ENCODE results near the gene ADAM10.

ADAM10 gene

DNA sequence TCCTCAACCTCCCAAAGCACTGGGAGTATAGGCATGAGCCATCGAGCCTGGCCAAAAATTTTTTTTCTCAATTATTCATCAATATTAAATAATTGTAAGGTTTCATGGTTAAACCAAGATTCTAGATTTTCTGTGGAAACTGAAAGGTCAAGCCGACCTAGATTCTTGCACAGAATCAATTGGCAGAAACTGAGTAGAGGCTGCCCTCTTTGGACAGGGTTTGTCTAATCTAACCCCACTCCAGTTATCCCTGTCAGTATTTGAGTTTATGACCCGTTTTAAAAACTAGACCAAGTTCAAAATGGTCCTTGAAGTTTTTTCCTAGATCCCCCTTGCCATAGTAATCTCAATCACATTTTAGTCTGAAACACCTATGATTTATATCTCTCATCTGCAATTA is 8.6 kb upstream of the ADAM10 start:
- no peak for DNase-seq (ENCODE audit: low read depth in 2 of 2)

DNA sequence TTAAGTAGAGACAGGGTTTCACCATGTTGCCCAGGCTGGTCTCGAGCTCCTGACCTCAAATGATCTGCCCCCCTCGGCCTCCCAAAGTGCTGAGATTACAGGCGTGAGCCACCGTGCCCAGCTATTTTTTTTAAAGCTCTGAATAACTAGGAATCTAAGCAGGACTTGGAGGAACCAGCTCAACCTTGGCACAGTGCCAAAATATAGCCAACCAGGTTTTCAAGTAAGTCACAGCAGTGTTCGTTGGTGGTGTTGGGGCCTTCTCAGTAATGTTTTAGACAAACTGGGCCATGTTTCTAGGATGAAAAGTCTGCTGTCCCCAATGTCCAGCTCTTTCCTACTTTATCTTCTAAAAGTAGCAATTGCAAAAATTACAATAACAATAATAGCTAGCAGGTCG is 6.4 kb upstream of the ADAM10 start:
- no peak for DNase-seq (ENCODE audit: low read depth in 2 of 2)

DNA sequence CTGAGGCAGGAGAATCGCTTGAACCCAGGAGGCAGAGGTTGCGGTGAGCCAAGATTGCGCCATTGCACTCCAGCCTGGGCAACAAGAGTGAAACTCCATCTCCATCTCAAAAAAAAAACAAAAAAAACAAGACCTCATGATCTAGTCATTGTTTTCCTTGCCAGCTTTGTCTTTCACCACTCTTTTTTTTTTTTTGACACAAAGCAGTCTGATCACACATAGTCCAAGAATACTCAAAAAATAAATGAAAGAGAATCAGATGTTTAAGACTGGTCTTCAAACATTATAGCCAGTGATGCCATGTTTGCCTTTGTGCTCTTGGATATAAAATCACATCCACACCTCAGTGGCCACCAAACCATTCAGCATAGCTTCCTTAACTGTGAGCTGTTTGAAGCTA is 5.8 kb upstream of the ADAM10 start:
- no peak for DNase-seq (ENCODE audit: low read depth in 2 of 2)

DNA sequence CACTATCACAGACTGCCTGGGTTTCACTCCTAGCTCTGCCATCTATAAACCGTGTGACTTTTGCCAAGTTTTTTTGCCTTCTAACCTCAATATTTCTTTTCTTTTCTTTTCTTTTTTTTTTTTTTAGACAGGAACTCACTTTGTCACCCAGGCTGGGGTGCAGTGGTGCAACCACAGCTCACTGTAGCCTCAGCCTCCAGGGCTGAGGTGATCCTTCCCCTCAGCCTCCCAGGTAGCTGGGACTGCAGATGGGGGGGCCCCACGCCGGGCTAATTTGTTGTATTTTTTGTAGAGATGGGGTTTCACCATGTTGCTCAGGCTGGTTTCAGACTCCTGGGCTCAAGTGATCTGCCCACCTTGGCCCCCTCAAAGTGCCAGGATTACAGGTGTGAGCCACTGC is 3.2 kb upstream of the ADAM10 start:
- no peak for DNase-seq (ENCODE audit: low read depth in 2 of 2)

DNA sequence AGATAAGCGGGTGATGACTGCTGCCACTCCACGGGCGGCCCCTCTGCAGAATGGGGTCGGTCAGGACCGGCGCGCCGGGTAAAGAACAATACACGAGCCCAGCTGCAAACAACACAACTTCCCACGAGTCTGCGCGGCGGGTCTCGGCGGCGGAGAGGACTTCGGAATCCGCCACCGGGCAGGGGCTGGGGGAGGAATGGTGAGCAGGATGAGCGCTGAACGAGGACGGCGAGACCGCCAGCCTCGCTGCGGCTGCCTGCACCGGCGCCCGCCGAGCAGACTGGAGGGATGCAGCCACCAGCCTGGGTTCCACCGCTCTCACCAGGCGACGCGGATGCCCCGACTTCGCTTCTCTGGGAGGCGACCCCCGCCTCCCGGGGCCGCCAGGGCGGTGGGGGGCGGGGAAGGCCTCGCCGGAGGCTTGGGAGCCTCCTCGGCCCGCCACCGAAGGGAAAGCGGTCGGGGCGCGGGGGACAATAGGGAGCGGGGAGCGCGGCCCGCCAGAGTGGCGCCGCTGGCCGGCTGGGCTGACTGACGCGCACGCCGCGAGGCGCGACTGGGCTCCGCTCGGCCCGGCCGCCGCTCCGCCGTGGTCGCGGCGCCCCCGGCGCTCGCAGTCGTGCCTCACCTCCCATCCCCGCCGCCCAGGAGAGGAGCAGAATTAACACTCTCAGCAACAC is 515 bp downstream of the ADAM10 start:
- no peak for DNase-seq (ENCODE audit: low read depth in 2 of 2)

DNA sequence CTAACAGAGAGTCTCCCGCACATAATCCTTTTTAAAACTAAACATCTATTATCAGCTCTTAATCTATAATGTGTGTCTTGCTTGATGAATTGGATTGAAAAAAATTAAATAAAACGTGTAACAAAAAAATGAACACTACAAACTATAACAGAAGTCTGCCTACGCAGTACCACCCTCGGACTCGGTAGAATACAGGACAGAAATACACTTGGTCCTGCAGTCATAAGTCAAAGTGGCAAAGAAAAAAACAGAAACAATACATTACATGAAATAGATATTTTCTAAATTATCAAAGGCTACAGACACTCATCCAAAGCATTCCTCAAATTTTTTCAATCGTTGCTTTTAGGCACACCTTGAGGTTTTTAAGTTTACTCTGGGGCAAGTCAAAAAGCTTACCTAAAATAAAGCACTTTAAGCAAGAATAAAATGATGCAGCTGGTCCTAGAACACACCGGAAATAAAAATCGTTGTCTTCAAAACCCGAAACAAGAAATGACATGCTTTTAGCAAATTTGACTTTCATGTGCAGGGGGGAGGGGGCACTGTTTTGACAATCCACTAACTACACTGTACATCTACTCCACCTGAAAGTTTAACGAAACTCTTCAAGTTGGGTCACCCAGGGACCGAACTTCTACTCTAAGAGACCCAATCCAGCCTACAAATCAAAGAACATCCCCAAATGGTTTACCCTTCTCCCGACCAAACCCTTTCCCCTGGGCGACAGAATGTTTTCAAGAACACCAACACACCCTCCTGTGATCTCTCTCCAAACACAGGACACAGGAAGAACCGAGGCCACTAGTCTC is 1.3 kb downstream of the ADAM10 start:
- DNase-seq (ENCODE audit: low read depth in 2 of 2), result no peak

DNA sequence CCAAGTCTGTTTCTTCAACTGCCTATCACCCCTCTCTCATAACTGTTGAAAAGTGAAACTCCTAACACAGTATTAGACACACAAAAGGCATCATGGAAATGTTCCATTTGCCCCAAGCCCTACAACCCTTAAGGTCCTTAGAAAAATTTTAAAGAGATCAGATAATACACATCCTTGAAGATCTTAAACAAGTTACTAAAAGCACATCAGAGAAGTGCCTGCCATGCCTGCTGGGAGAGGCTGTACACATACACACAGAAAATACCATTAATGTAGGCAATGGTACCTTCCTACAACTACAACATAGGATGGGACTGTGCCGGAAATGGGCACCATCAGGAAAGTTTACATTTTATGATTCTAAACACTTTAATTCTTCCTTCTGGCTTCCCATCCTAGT is 3.3 kb downstream of the ADAM10 start:
- DNase-seq (ENCODE audit: low read depth in 2 of 2), result no peak

DNA sequence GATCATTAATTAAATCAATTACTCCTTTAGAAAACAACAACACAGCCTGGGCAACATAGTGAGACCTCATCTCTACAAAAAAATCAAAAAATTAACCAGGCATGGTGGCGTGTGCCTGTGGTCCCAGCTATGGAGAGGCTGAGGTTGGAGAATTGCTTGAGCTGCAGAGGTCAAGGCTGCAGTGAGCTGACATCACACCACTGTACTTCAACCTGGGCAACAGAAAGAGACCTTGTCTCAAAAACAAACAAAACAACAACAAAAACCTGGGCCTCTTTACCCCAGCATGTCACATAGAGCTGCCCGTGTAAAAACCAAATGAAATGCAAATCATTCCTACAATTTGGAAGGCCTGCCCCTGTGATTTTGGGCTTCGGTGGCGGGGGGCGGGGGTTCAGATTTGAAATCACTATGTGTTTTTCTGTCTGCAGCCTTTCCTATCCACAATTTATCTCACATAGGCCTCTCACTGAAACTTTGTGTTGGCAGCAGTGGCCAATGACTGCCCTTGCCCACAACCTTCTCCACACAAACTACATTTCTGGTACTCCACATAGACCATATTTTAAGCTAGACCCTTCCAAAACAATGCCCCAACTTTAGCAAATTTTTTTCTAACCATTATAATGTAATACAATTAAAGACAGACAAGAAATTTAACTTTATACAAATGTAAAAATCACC is 6.5 kb downstream of the ADAM10 start:
- no peak for DNase-seq (ENCODE audit: low read depth in 2 of 2)

DNA sequence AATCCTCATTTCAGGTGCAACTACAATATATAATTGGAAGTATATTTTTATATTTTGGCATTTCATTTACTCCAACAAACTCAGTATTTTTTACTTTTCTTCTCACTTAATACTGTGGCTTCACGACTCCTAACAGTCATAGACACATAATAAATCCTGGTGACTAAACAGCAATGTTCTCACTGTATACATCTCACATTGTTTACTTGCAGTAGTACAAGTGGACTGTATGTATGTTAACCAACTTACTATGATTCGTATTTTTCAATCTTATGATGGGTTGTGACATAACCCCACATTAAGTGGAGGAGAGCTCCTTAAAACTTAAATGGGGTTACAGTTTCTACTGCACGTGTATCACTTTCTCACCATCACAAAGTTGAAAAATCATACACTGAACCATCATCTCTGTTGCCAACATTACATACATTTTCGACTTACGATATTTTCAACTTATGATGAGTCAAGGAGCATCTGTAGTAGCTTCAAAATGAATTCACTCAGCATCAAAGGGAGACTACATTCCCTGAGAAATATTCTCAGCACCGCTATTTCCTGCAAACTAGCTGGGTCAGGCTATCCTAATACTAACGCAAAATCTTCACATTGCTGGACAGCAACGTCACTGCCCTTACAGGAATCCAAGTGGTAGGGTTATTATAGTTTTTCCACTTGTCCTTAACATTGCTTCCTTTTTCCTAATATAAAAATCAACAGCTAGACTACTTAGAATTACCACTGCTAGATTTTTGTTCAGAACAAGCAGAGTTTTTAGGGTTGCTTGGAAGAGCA is 7.3 kb downstream of the ADAM10 start:
- DNase-seq (ENCODE audit: low read depth in 2 of 2), result no peak

DNA sequence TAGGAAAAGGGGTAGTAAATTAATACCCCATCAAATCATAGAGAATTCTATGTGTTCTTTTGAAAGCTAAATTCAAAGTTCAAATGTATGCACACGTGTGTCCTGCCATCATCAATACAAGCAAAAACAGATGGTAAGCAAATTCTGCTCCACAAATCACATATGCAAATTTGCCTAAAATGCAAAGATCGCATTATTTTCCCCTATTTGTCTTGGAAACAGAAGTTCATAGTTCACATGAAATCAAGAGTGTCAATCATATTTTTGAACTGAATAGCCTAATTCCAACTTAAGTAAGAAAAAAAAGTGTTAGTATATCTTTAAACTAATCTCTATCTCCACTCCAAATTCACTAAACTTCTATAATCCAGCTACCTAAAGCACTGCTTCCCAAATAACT is 8.5 kb downstream of the ADAM10 start:
- DNase-seq (ENCODE audit: low read depth in 2 of 2), result no peak

DNA sequence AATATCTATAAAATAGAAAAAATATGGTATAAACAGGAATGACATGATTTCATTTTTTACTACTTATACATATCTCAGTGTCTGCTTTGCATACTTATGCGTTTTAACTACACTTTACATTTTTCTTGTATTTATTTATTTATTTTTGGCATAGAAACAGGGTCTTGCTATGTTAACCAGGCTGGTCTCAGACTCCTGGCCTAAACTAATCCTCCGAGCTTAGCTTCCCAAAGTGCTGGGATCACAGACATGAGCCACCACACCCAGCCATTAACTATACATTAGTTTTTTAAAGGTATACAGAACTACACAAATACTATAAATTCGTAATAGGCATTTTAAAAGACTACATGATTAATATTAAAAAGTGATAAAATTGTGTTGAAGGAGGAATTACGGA is 9.1 kb downstream of the ADAM10 start:
- DNase-seq (ENCODE audit: low read depth in 2 of 2), result no peak

DNA sequence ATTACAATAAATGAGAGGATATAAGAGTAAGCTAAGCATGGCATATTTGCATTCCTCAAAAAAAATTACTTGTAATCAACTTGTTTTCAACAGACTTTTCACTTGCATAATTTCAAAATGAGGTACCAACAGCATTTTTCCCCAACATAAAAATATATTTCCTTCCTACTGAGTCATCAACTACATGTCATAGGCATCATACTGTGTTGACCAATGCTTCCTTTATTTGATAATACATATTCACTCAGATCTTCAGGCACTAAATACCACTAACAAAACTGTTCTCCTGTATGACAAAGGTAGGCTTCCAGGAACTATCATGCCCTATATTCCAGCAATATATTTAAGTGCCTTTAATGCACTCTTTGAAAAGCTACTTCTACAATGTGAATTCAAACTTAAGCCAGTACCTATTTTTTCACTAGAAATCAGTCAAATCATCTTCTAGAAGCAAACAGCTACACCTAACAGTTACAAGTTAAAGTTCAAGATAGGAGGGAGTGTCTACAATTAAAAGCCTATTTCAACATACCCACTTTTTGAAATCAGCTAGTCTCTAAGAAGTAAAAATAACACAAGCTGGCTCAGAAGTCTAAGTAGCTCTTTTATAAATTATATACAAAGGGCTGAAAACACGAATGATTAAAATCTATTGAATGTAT is 11.3 kb downstream of the ADAM10 start:
- DNase-seq (ENCODE audit: low read depth in 2 of 2), result no peak

DNA sequence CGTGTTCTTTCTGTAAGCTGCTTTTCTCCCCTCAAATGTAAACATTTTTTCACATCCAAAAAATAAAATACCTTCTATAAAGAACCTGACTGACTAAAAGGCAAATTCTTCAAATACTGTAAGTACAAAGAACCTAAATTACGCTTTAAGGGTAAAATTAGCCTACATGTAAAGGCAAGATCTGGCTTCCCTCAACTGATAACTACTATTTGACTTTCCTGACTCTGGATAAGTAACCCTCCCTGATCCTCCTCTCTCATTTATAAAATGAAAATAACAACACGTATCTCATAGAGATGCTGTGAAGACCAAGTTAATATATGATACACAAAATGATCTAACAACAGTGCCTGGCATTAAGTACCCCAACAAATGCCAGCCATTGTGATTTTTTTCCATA is 12.2 kb downstream of the ADAM10 start:
- no peak for DNase-seq (ENCODE audit: low read depth in 2 of 2)

DNA sequence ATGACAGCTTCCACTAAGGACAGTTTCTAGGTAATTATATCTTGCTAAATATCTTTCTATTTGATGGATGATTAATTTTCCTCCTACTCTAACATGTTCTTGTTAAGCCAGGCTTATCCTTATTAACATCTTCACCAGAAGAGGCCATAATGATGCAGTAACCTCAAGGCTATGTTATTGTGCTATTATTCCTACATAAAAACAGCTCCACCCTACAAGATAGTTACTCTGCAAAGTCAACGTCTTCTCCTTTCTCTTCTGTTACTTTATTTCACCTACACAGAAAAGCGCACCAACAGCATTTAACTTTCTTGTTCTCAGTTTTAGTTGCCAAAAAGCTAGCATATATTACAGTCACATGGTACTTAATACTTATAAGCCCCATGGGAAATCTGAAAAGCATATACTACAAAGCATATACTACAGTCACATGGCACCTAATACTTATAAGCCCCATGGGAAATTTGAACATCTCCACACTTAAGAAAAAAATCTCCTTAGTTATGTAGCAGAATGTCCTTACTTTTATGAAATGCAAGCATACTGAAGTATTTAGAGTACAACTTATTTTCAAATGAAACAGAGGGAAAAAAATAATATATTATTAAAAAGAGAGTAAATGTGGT is 13.4 kb downstream of the ADAM10 start:
- DNase-seq (ENCODE audit: low read depth in 2 of 2), result no peak

DNA sequence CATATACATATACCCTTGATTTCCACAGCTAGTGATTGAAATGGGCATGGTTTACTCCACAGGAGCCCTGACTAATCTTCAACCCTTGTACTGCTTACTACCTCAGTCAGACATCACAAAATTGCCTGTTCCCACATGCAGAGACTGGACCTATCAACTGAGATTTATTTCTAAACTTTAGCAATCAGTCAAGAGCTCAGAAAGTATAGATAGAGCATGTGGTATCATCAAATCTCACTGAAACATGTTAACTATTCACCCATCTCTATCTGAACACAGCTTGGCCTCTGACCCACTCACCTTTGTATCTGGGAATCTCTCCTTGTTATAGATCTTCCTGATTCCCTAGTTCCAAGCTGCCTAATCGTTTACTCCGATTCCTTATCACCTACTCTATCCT is 14.6 kb downstream of the ADAM10 start:
- no peak for DNase-seq (ENCODE audit: low read depth in 2 of 2)

DNA sequence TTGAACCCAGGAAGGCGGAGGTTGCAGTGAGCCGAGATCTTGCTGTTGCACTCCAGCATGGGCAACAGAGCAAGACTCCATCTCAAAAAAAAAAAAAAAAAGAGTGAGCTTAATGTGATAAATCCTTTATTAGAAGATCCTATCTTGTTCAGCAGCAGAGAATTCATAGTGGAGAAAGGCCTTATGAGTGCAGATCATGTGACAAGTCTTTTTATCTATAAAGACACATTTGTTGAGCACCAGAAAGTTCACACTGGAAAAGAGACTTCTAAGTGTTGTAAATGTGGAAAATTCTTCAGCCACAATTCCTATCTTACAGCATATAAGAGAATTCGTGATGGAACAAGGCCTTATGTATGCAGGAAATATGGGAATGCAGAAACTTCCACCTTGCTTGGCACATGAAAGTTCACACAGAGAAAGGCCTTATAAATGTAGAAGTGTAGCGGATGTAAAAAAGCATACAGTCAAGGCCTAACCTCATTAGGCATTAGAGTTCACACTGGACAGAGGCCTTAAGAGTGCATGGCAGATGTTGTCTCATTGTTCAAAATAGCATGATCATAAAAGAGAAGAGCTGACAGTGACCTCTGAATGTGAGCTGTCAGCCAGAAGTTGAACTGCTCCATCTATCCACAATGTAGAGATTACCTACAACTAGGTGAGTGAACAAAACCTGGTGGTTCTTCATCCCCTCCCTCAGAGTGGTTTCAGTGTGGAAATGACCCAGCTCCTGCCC is 16.7 kb downstream of the ADAM10 start:
- DNase-seq (ENCODE audit: low read depth in 2 of 2), result no peak

DNA sequence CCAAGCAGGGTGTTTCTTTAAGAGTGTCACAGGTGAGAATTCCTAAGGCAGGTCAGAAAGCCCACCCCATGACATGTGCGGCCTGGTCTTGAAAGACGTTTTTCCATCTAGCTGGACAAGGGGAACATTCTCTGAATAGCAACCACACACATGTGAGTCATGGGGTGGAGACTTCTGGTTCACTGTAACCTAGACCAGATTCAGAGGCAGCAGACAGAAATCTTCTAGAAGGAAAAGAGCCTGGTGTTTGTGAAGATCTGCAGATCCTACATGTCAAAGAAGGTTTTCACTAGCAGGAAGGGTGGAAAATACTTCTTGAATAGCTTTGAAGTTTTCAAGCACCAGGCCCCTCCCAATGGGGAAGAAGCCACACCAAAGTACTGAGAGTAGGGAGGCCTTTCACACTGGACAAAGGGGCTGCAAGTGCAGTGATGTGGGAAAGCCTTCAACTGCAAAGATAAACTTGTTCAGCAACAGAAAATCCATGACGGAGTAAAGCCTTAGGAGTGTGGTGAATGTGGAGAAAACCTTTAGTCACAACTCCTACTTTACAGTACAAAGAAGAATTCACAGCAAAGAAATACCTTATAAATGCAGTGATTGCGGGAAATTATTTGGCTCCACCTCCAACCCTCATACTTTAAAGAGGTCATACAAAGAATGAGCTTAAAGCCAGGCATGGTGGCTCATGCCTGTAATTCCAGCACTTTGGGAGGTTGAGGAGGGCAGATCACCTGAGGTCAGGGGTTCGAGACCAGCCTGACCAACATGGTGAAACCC is 17.6 kb downstream of the ADAM10 start:
- no peak for DNase-seq (ENCODE audit: low read depth in 2 of 2)

DNA sequence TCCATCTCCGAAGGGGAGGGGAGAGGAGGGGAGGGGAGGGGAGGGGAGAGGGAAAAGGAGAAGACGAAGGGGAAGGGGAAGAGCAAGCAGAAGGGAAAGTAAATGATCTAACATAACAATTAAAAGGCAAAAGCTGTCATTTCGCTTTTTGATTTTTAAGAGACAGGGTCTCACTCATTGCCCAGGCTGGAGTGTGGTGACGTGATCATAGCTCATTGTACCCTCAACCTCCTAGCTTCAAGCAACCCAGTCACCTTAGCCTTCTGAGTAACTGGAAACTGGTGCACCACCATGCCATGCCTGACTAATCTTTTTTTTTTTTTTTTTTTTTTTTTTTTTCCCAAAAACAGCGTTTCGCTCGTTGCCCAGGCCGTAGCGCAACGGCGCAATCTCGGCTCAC is 22.6 kb downstream of the ADAM10 start:
- DNase-seq (ENCODE audit: low read depth in 2 of 2), result no peak

DNA sequence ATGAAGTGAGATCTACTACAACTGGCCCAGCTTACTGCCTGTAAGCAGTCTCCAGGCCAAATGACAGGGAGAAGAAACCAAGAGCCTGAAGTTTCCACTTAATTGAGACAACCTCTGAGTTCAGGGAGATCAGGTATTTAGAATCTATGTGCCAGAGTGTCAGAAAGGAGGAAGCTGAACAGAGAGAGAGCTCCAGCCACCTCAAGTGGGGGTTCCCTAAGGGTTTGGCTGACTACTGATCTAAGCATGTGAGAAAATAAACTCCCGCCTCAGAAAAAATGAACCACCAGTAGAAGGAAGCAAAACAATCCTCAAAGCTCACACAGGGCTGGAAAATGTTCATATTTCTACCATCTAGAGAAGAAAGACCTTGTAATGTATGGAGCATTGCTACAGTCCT is 25.0 kb downstream of the ADAM10 start:
- DNase-seq (ENCODE audit: low read depth in 2 of 2), result no peak

DNA sequence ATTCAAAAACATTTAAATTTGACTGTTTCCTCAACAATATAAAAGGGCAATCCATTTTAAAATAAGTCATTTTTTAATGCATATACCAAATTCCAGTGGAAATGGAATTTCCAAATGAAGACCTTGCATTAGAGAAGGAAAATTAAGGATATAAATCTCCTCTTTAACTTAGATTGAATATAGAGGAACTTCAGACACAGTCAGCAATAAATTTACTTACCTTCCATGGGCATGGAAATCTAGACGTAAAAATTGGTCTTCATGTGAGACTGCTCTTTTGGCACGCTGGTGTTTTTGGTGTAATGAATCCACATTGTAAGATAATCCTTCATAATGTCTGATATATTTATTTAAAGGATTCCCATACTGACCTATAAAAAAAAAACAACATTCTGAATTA is 32.1 kb downstream of the ADAM10 start:
- no peak for DNase-seq (ENCODE audit: low read depth in 2 of 2)
